Mesendoderm (in vitro differentiated cells): ENCODE data around the gene STRADB.

Source experiments
- DNase-seq: peaks from one replicate; pipeline ENCODE4 v3.0.0; 2013
- H2AK5ac ChIP-seq: 2 replicates; pipeline ENCODE4 v1.6.1; 2013; ENCODE audit warnings: low read length, inconsistent platforms
- H2BK120ac ChIP-seq: 2 replicates; pipeline ENCODE4 v1.6.1; 2013; ENCODE audit warnings: low read depth, mild to moderate bottlenecking, low read length, moderate library complexity, mixed read lengths
- H2BK15ac ChIP-seq: replicated peaks from 2 replicates; pipeline ENCODE4 v1.6.1; 2013; ENCODE audit warnings: low read depth, mild to moderate bottlenecking, moderate library complexity
- H2BK5ac ChIP-seq: 2 replicates; pipeline ENCODE4 v1.6.1; 2013; ENCODE audit warnings: low read length, inconsistent platforms
- H3K18ac ChIP-seq: 2 replicates; pipeline ENCODE4 v1.6.1; 2013; ENCODE audit warnings: mild to moderate bottlenecking, low read length, mixed read lengths
- H3K23ac ChIP-seq: one replicate; pipeline ENCODE4 v1.6.1; 2013; ENCODE audit warnings: low read length
- H3K27ac ChIP-seq: 2 replicates; pipeline ENCODE4 v1.5.1; 2013; ENCODE audit warnings: low read depth, mild to moderate bottlenecking, inconsistent platforms, low read length, moderate library complexity
- H3K27me3 ChIP-seq: 2 replicates; pipeline ENCODE4 v1.6.1; 2013; ENCODE audit warnings: low read length, control low read depth, mild to moderate bottlenecking, inconsistent platforms; ENCODE audit not compliant: insufficient read depth, poor library complexity
- H3K36me3 ChIP-seq: 2 replicates; pipeline ENCODE4 v1.6.1; 2013; ENCODE audit warnings: low read length, inconsistent platforms; ENCODE audit not compliant: control insufficient read depth, insufficient read depth
- H3K4ac ChIP-seq: one replicate; pipeline ENCODE4 v1.6.1; 2013; ENCODE audit warnings: low read depth, mild to moderate bottlenecking, low read length, moderate library complexity
- H3K4me1 ChIP-seq: 2 replicates; pipeline ENCODE4 v1.6.1; 2013; ENCODE audit warnings: low read depth, low read length, inconsistent platforms; ENCODE audit not compliant: control insufficient read depth
- H3K4me2 ChIP-seq: 2 replicates; pipeline ENCODE4 v1.6.1; 2013; ENCODE audit warnings: low read length
- H3K4me3 ChIP-seq: 2 replicates; pipeline ENCODE4 v1.5.1; 2013; ENCODE audit warnings: mild to moderate bottlenecking, low read length
- H3K56ac ChIP-seq: one replicate; pipeline ENCODE4 v1.6.1; 2013; ENCODE audit warnings: low read length
- H3K79me1 ChIP-seq: 2 replicates; pipeline ENCODE4 v1.6.1; 2013; ENCODE audit warnings: low read length, inconsistent platforms
- H3K79me2 ChIP-seq: 2 replicates; pipeline ENCODE4 v1.6.1; 2013; ENCODE audit warnings: mild to moderate bottlenecking, low read length; ENCODE audit not compliant: control insufficient read depth, insufficient read depth
- H3K9ac ChIP-seq: 2 replicates; pipeline ENCODE4 v1.6.1; 2013; ENCODE audit warnings: low read length, inconsistent platforms
- H4K5ac ChIP-seq: one replicate; pipeline ENCODE4 v1.6.1; 2013; ENCODE audit warnings: low read length
- H4K8ac ChIP-seq: one replicate; pipeline ENCODE4 v1.6.1; 2013; ENCODE audit warnings: low read depth, mild to moderate bottlenecking, control low read depth, low read length, moderate library complexity
- WGBS: extraction: QIAGEN DNeasy Blood & Tissue Kit; methylation state at CpG from one replicate; pipeline ENCODE4 v1.1.7; 2013; ENCODE audit warnings: low lambda C conversion rate, missing lambda C conversion rate; ENCODE audit not compliant: insufficient coverage; ENCODE audit errors: extremely low coverage; 5-methylcytosine and 5-hydroxymethylcytosine counted together

The STRADB gene

DNA sequence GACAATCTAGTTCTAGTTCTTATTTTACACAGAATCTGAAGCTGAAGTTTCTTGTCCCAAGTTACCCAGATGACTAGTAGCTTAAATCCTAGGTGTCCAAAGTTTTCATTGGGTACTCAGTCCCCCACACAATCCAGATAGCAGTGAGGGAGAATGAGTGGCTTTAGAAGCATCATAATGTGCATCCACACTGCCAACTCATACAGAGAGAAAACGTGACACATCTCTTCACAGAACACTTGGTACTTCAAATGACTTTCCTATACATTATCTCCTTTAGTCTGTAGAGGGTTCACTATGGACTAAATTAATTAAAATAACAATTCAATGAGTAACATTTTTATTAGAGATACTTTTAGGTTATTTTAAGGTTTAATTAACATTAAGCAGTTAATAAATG, 45.2 kb downstream of the STRADB start:
- no CpG with 5 or more reads among the region's 1 CpG for WGBS
- Histone ChIP-seq H2BK15ac (no peak overlapping the region), H3K4me1 (no peaks in the 10 kb centered on the region), H2AK5ac (no peak overlapping the region), H3K18ac (no peak overlapping the region), H3K4ac (no peak overlapping the region), H3K56ac (no peak overlapping the region), H3K27ac (no peak overlapping the region), H3K79me2 (no peaks in the 10 kb centered on the region), H2BK120ac (no peak overlapping the region), H3K4me2 (no peak overlapping the region), H3K23ac (no peak overlapping the region), H4K8ac (no peak overlapping the region), H3K27me3 (no peaks in the 10 kb centered on the region), H3K4me3 (no peak overlapping the region), H3K36me3 (no peaks in the 10 kb centered on the region), H3K79me1 (no peaks in the 10 kb centered on the region), H3K9ac (no peak overlapping the region), H2BK5ac (no peak overlapping the region), H4K5ac (no peak overlapping the region)
- DNase-seq: no peak

GRCh38 chr2:201500534-201500933, 49.0 kb downstream of the STRADB start:
- H4K5ac ChIP-seq: no peak overlapping the region
- no peaks in the 10 kb centered on the region for H3K79me1 ChIP-seq
- H3K18ac ChIP-seq: no peak overlapping the region
- no peak overlapping the region for H4K8ac ChIP-seq
- H3K27ac ChIP-seq: no peak overlapping the region
- no peak overlapping the region for H2BK120ac ChIP-seq
- DNase-seq: no peak
- H3K36me3 ChIP-seq: no peaks in the 10 kb centered on the region
- H2BK5ac ChIP-seq: no peak overlapping the region
- H3K56ac ChIP-seq: no peak overlapping the region
- H3K27me3 ChIP-seq: no peaks in the 10 kb centered on the region
- H3K23ac ChIP-seq: no peak overlapping the region
- no peak overlapping the region for H3K4ac ChIP-seq
- no peak overlapping the region for H3K9ac ChIP-seq
- no CpG with 5 or more reads among the region's 3 CpGs for WGBS
- H3K79me2 ChIP-seq: no peaks in the 10 kb centered on the region
- H2BK15ac ChIP-seq: no peak overlapping the region
- H3K4me1 ChIP-seq: no peaks in the 10 kb centered on the region
- no peak overlapping the region for H3K4me3 ChIP-seq
- H3K4me2 ChIP-seq: no peak overlapping the region
- H2AK5ac ChIP-seq: no peak overlapping the region

- Histone ChIP-seq H3K4me1 (no peaks in the 10 kb centered on the region), H3K27me3 (no peaks in the 10 kb centered on the region), H3K27ac (no peak overlapping the region), H2BK120ac (no peak overlapping the region), H3K36me3 (no peaks in the 10 kb centered on the region), H3K9ac (no peak overlapping the region), H3K79me1 (no peaks in the 10 kb centered on the region), H3K56ac (no peak overlapping the region), H2BK15ac (no peak overlapping the region), H2AK5ac (no peak overlapping the region), H4K8ac (no peak overlapping the region), H4K5ac (no peak overlapping the region), H3K4me3 (no peak overlapping the region), H3K23ac (no peak overlapping the region), H2BK5ac (no peak overlapping the region), H3K18ac (no peak overlapping the region), H3K4ac (no peak overlapping the region), H3K79me2 (no peaks in the 10 kb centered on the region), H3K4me2 (no peak overlapping the region)
- 100% methylated on average over 2 of the region's 2 CpGs for WGBS
- no peak for DNase-seq
These were observed 51.2 kb downstream of the STRADB start for GRCh38 chr2:201502713-201503112.

- Histone ChIP-seq H3K4me1 (no peaks in the 10 kb centered on the region), H3K27me3 (no peaks in the 10 kb centered on the region), H4K8ac (no peak overlapping the region), H3K4ac (no peak overlapping the region), H2BK15ac (no peak overlapping the region), H3K79me2 (no peaks in the 10 kb centered on the region), H2BK120ac (no peak overlapping the region), H3K18ac (no peak overlapping the region), H3K23ac (no peak overlapping the region), H3K56ac (no peak overlapping the region), H4K5ac (no peak overlapping the region), H3K9ac (no peak overlapping the region), H3K4me2 (no peak overlapping the region), H2AK5ac (no peak overlapping the region), H3K4me3 (no peak overlapping the region), H3K79me1 (no peaks in the 10 kb centered on the region), H3K36me3 (no peaks in the 10 kb centered on the region), H2BK5ac (no peak overlapping the region), H3K27ac (no peak overlapping the region)
- no peak for DNase-seq
- WGBS: no CpG with 5 or more reads among the region's 4 CpGs
These were observed 56.2 kb downstream of the STRADB start for GRCh38 chr2:201507725-201508124.

- H3K56ac ChIP-seq: no peak overlapping the region
- H2AK5ac ChIP-seq: no peak overlapping the region
- no peaks in the 10 kb centered on the region for H3K79me1 ChIP-seq
- no peaks in the 10 kb centered on the region for H3K79me2 ChIP-seq
- no peak overlapping the region for H2BK120ac ChIP-seq
- no peak overlapping the region for H3K23ac ChIP-seq
- H3K18ac ChIP-seq: no peak overlapping the region
- H3K27me3 ChIP-seq: no peaks in the 10 kb centered on the region
- H3K4ac ChIP-seq: no peak overlapping the region
- H3K36me3 ChIP-seq: no peaks in the 10 kb centered on the region
- H3K4me2 ChIP-seq: no peak overlapping the region
- H4K5ac ChIP-seq: no peak overlapping the region
- no peak overlapping the region for H2BK15ac ChIP-seq
- no peaks in the 10 kb centered on the region for H3K4me1 ChIP-seq
- H3K4me3 ChIP-seq: no peak overlapping the region
- H2BK5ac ChIP-seq: no peak overlapping the region
- no peak overlapping the region for H4K8ac ChIP-seq
- no peak overlapping the region for H3K9ac ChIP-seq
- no CpG with 5 or more reads among the region's 1 CpG for WGBS
- H3K27ac ChIP-seq: no peak overlapping the region
- no peak for DNase-seq
These were observed 61.7 kb downstream of the STRADB start for GRCh38 chr2:201513271-201513670.

DNA sequence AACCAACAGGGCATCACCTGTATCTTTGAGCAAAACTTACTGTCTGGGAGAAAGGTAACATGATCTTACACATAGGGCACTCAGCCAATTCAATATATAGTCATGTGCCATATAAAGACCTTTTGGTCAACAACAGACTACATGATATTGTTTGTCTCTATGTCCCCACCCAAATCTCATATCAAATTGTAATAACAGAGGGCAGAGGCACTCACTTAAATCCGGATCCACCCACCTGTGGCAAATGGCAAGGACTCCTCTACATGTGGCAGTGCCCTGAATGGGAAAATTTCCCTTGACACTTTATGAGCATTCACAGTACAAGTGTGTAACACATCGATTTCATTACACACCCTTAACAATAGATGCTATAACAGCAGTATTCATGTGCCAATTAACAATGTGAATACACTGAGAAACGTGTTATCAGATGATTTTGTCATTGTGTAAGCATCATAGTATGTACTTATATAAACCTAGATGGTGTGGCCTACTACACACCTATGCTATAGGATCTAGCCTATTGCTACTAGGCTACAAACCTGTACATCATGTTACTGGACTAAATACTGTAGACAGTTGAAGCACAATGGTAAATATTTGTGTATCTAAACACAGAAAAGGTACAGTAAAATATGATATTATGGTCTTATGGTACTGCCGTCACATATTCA, 64.2 kb downstream of the STRADB start:
- no peak overlapping the region for H3K4me3 ChIP-seq
- H3K4me2 ChIP-seq: no peak overlapping the region
- no peak for DNase-seq
- no peaks in the 10 kb centered on the region for H3K79me1 ChIP-seq
- no peak overlapping the region for H2BK15ac ChIP-seq
- H4K8ac ChIP-seq: no peak overlapping the region
- no peak overlapping the region for H2BK5ac ChIP-seq
- H4K5ac ChIP-seq: no peak overlapping the region
- no peak overlapping the region for H3K56ac ChIP-seq
- H3K9ac ChIP-seq: no peak overlapping the region
- no peaks in the 10 kb centered on the region for H3K36me3 ChIP-seq
- H2BK120ac ChIP-seq: no peak overlapping the region
- H2AK5ac ChIP-seq: no peak overlapping the region
- no peaks in the 10 kb centered on the region for H3K27me3 ChIP-seq
- no peak overlapping the region for H3K27ac ChIP-seq
- H3K23ac ChIP-seq: no peak overlapping the region
- no peaks in the 10 kb centered on the region for H3K4me1 ChIP-seq
- H3K79me2 ChIP-seq: no peaks in the 10 kb centered on the region
- no peak overlapping the region for H3K18ac ChIP-seq
- H3K4ac ChIP-seq: no peak overlapping the region
- no CpG with 5 or more reads among the region's 4 CpGs for WGBS
